Hematopoietic multipotent progenitor cell treated with erythropoietin and hydrocortisone succinate and interleukin-3 and kit ligand, for 15 days (in vitro differentiated cells): Measurements from ENCODE around the gene PZP.

Experiments
- DNase-seq: peaks from one replicate; pipeline ENCODE4 v3.0.0-alpha.2; 2015; ENCODE audit warnings: low spot score

PZP gene

DNA sequence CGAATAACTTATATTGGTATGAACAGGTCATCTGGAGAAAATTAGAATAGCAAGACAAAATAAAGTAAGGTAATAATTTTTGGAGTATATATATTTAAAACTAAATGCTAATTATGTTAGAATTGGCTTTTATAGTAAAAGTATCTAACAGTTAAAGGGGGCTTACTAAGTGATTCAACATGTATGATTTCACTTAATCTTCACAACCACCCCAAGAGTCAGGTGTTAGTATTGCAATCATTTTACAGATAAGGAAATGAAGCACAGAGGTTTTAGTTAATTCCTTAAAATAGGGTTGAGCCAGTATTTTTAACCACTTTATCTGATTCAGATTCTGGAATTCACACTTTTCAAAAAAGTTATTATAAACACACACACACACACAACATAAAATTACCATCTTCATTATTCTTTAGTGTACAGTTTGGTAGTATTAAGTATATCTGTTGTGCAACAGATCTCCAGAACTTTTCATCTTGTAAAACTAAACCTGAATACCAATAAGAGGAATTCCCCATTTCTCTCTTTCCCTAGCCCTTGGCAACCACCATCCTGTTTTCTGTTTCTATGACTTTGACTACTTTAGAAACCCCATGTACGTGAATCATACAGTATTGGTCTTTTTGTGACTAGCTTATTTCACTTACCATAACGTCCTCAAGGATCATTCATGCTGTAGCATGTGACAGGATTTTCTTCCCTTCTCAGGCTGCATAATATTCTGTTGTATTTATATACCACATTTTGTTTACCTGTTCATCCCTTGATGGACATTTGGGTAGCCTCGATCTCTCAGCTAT is 104.9 kb downstream of the PZP start:
- no peak for DNase-seq

DNA sequence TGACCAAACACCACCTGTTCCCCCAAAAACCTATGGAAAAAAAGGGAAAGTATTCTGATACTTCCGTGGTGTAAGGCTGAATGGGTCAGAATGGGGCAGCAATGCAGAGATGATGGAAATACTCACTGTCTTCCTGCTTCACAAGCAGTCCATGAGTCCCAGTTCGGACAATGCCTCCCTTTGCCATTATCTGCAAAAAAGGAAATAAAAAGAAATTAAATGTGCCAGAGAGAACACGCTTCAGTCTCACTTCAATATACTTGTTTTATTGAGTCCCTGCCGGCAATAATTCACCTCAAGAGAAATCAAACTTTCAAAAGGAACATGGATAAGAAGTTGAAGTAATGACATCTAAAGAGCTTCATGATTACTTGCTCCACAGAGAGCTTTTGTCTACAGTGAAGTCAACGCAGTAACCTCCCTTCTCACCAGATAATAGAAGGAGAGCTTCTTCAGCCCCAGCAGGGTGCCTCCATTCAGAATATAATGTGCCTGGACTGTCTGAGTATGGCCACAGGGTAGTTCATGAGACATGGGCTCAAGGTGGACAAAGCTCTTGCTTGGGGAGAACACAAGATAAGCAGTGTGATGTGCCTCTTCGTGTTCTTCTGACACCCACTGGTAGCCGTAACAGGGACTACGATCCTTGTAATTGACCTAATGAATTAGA is 107.0 kb downstream of the PZP start:
- DNase-seq = no peak

- no peak for DNase-seq
These were observed 108.5 kb downstream of the PZP start for GRCh38 chr12:9099552-9100190.
